RCC 7860 (cell line): ENCODE data around the gene MX2.
"Not testable (repeated sequence)": the region's sequence is repeated elsewhere in the genome, so short reads cannot be mapped to it uniquely, and the experiment has no call there.

Experiments
- DNase-seq: peaks from one replicate; pipeline ENCODE4 v3.0.0-alpha.2; 2015; ENCODE audit warnings: low spot score
- FAIRE-seq: peaks from 2 replicates; lab custom pipeline; 2012; peaks lifted over from hg19 to GRCh38; lab: Jason Lieb, UNC

The MX2 gene

GRCh38 chr21:41333752-41334151 is 28.1 kb upstream of the MX2 start:
- FAIRE-seq: no peak
- no peak for DNase-seq

- no peak for DNase-seq
- FAIRE-seq: no peak
These were observed 24.3 kb upstream of the MX2 start for GRCh38 chr21:41337515-41337914.

DNA sequence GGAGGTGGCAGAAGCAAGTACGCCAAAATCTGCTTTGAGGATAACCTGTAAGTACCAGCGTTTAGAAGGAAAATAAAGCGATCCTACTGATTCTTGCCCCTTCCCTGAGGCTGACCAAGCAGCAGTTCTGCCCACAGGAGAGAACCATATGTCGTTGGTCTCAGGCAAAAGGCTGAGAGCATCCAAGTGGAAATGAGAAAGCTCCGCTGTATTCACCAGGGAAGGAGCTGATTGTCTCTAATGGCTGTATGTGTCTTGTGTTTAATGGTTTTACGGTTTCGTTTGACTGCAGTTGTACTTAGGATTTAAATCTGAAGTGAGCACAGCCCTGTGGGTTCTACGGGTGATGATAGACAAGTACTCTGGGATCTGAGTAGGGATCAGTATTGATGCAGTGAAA is 23.4 kb upstream of the MX2 start:
- DNase-seq: no peak
- FAIRE-seq: no peak

GRCh38 chr21:41342035-41342434 is 19.8 kb upstream of the MX2 start:
- FAIRE-seq (no peak), DNase-seq (no peak)

DNA sequence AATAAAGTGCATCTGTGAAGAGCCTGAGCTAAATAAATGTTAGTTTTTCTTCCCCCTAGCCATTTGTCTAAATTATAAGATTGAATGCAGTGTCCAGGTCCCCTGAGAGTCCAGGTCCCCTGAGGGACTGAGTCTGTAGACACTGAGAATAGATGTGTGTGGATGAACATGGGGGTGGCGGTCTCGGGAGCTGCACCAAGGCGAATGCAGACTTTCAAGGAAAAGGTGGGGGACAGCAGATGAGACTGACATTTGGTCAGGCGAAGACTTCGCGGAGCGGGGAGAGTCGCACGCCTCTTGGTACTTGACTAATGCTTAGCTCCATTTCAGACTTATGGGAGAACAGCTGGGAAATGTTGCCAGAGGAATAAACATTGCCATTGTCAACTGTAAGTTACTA is 17.7 kb upstream of the MX2 start:
- no peak for DNase-seq
- FAIRE-seq: no peak

- no peak for DNase-seq
- FAIRE-seq: no peak
These were observed 16.5 kb upstream of the MX2 start for GRCh38 chr21:41345356-41345755.

GRCh38 chr21:41345934-41346685 is 15.7 kb upstream of the MX2 start:
- DNase-seq (peak; percentile 17), FAIRE-seq (peak; percentile 59)

- FAIRE-seq (no peak), DNase-seq (no peak)
These were observed 15.1 kb upstream of the MX2 start for GRCh38 chr21:41346758-41347157.

GRCh38 chr21:41348434-41348833 is 13.4 kb upstream of the MX2 start:
- no peak for FAIRE-seq
- DNase-seq: no peak

- DNase-seq (no peak), FAIRE-seq (no peak)
These were observed 12.7 kb upstream of the MX2 start for GRCh38 chr21:41349126-41349525.

DNA sequence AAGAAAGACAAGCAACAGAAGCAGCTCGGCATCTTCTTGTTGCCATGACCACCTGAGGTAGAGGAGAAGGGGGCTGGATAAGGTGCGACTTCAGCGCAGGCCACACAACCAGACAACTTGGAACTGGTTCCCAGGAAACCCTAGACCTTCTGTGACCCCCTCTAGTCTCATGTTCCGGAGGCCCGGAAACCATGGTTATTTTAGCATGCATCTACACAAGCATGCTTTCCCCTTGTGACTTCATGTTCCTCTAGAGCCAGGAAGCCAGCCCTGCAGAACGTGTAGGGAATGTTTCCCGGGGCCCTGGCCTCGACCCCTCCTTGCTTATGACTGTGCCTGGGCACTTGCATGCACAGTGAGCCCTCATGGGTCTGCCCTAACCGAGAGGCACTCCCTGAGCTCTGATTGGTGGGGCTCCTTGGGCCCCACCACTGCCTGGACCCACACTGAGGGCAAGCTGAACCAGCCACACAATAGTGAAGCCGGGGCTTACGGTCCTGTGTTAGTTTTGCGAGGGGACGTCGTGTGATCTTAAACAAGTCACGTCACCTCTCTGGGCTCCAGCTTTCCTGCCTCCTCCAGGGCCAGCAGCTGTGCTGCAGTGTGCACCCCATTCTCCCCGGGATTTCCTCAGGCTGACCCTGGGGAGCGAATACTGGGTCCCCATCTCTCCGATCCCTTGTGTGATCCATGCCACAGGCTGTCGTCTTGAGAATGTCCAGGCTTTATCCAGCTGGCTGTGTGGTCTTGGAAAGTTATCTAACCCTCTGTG is 12.0 kb upstream of the MX2 start:
- FAIRE-seq (no peak), DNase-seq (no peak)

- FAIRE-seq (no peak), DNase-seq (no peak)
These were observed 11.2 kb upstream of the MX2 start for GRCh38 chr21:41350436-41351155.

- DNase-seq: no peak
- no peak for FAIRE-seq
These were observed 4.3 kb upstream of the MX2 start for GRCh38 chr21:41357546-41357945.

- DNase-seq: no peak
- no peak for FAIRE-seq
These were observed 3.3 kb upstream of the MX2 start for GRCh38 chr21:41358193-41359166.

GRCh38 chr21:41359286-41359685 is 2.5 kb upstream of the MX2 start:
- DNase-seq (no peak), FAIRE-seq (no peak)

GRCh38 chr21:41359754-41360071 is 2.1 kb upstream of the MX2 start:
- FAIRE-seq, DNase-seq: not testable (repeated sequence)

GRCh38 chr21:41360072-41360821 is 1.6 kb upstream of the MX2 start:
- FAIRE-seq (no peak), DNase-seq (no peak)

DNA sequence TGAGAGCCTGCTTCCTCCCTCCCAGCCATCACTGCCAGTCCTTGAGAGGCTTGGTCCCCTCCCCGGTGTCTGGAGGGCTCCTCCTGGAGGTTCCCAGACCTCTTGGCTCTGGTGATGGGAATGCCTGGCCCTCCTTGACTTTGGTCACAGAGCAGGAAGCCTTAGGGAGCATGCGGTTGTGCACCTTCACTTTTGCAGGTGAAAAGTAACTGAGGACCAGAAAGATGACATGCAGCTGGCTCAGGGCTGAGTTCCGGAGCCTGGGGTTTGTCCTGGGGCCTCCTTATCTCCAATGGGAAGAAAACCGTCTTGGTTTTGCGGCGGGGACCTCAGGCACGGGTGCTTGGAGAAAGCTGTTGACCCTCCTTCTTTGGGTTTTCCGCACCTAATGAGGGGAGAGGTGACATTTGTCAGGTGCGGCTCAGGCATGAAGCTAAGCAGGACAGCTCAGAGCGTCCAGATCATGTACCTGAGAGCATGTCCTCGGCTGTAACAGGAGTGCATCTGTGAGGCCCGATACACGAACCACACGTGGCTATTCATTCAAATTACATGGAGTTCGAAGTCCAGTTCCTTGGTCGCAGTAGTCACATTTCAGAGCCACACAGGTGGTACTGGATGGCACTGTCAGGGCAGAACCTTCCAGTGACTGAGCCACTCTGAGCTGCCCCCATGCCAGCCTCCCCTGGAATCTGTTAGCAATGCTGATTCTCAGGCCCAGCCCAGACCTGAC is 608 bp upstream of the MX2 start:
- FAIRE-seq (no peak), DNase-seq (no peak)

DNA sequence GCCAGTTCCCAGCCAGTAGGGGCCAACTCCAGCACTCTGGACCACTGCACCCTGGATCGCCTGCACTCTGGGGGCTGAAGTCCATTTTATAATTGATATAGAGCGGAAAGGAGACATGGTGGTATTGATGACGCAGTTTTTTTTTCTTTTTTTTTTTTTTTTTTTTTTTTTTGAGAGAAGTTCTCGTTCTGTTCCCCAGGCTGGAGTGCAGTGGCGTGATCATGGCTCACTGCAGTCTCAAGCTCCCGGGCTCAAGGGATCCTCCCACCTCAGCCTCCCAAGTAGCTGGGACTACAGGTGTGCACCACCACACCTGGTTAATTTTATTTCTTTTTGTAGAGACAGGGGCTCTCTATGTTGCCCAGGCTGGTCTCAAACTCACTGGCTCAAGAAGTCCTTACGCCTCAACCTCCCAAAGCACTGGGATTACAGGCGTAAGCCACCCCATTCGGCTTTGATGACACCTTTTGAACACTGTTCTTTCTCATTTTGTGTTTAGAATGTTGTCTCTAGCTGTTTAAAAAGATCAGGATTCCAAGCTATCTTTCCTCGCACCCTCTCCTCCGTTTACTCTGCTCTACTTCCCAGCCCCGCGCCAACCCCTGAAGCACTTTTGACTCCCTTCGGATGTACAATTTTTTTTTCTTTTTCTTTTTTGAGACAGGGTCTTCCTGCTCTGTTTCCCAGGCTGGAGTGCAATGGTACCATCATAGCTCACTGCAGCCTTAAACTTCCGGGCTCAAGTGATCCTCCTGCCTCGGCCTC is 960 bp downstream of the MX2 start:
- FAIRE-seq: no peak
- DNase-seq: no peak
